ENCODE results near the gene ATXN7L1. TPM values are rescaled to one million over a fixed set of nuclear protein-coding genes. Genes with fewer than 3 reads are reported as not detected.

Gene ATXN7L1
- total RNA-seq, 1 experiment from 2014 or later: 38.5 TPM

GRCh38 chr7:105721571-105722104, 154.8 kb downstream of the ATXN7L1 start:
- Mint-ChIP-seq H3K27me3 (ENCODE audit: low read depth) (no peaks in the 10 kb centered on the region), H3K9me3 (no peaks in the 10 kb centered on the region), H3K27ac (peak overlapping the region; percentile 86; the same call in 1 of the 2 replicates), H3K36me3 (peaks cover 6% of the 10 kb centered on the region; the same call in 1 of the 2 replicates), H3K4me3 (no peak overlapping the region), H3K4me1 (peaks cover 66% of the 10 kb centered on the region)
- TF ChIP-seq CREM (CRISPR knock-in tag; IDR thresholded peaks at IDR 0.05) (no peak), ZNF423 (CRISPR knock-in tag; IDR thresholded peaks at IDR 0.05) (peak; percentile 32; the same call in 1 of the 2 replicates)
- ATAC-seq (peak; percentile 53), DNase-seq (ENCODE audit: low spot score) (no peak)
- ChIA-PET POLR2A (interaction anchor here (0.6 to 1.1 kb wide), 2 partner anchors 32 to 38 kb away, joined by 3 to 4 read pairs; no protein-coding TSS in a partner anchor), CTCF (interaction anchor here (1.1 to 2.0 kb wide), 6 partner anchors 16 to 308 kb away, joined by 3 to 12 read pairs (median 5); no protein-coding TSS in a partner anchor)

- DNase-seq (ENCODE audit: low spot score) (no peak), ATAC-seq (no peak)
- no peaks in the 10 kb centered on the region for H3K27me3 Mint-ChIP-seq (ENCODE audit: low read depth)
- ChIA-PET POLR2A (no interaction called here), CTCF (no interaction called here)
- H3K27ac Mint-ChIP-seq: peak overlapping the region; percentile 82
- no peaks in the 10 kb centered on the region for H3K9me3 Mint-ChIP-seq
- H3K36me3 Mint-ChIP-seq: no peaks in the 10 kb centered on the region
- TF ChIP-seq HMGXB4 (CRISPR knock-in tag; IDR thresholded peaks at IDR 0.05) (no peak), ZNF416 (CRISPR knock-in tag; IDR thresholded peaks at IDR 0.05) (no peak), FOXP1 (CRISPR knock-in tag; IDR thresholded peaks at IDR 0.05; ENCODE audit: borderline replicate concordance) (no peak), RORB (CRISPR knock-in tag; IDR thresholded peaks at IDR 0.05) (no peak), GRHL2 (CRISPR knock-in tag; IDR thresholded peaks at IDR 0.05; ENCODE audit: insufficient replicate concordance, severe bottlenecking) (no peak), GTF2I (CRISPR knock-in tag; conservative IDR thresholded peaks at IDR 0.05) (no peak), ZBTB43 (CRISPR knock-in tag; IDR thresholded peaks at IDR 0.05) (no peak), ATF6 (CRISPR knock-in tag; IDR thresholded peaks at IDR 0.05) (no peak), CREM (CRISPR knock-in tag; IDR thresholded peaks at IDR 0.05) (no peak), STAT6 (CRISPR knock-in tag; conservative IDR thresholded peaks at IDR 0.05; ENCODE audit: low read depth) (no peak)
- TF ChIP-seq, protein P1, sequence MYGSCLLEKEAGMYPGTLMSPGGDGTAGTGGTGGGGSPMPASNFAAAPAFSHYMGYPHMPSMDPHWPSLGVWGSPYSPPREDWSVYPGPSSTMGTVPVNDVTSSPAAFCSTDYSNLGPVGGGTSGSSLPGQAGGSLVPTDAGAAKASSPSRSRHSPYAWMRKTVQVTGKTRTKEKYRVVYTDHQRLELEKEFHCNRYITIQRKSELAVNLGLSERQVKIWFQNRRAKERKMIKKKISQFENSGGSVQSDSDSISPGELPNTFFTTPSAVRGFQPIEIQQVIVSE (CRISPR knock-in tag; IDR thresholded peaks at IDR 0.05; ENCODE audit: borderline replicate concordance): no peak
- TF ChIP-seq, protein P2, sequence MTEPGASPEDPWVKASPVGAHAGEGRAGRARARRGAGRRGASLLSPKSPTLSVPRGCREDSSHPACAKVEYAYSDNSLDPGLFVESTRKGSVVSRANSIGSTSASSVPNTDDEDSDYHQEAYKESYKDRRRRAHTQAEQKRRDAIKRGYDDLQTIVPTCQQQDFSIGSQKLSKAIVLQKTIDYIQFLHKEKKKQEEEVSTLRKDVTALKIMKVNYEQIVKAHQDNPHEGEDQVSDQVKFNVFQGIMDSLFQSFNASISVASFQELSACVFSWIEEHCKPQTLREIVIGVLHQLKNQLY (CRISPR knock-in tag; IDR thresholded peaks at IDR 0.05): no peak
- TF ChIP-seq, protein P3, sequence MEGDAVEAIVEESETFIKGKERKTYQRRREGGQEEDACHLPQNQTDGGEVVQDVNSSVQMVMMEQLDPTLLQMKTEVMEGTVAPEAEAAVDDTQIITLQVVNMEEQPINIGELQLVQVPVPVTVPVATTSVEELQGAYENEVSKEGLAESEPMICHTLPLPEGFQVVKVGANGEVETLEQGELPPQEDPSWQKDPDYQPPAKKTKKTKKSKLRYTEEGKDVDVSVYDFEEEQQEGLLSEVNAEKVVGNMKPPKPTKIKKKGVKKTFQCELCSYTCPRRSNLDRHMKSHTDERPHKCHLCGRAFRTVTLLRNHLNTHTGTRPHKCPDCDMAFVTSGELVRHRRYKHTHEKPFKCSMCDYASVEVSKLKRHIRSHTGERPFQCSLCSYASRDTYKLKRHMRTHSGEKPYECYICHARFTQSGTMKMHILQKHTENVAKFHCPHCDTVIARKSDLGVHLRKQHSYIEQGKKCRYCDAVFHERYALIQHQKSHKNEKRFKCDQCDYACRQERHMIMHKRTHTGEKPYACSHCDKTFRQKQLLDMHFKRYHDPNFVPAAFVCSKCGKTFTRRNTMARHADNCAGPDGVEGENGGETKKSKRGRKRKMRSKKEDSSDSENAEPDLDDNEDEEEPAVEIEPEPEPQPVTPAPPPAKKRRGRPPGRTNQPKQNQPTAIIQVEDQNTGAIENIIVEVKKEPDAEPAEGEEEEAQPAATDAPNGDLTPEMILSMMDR (IDR thresholded peaks at IDR 0.05): no peak
- H3K4me1 Mint-ChIP-seq: peaks cover 54% of the 10 kb centered on the region
- H3K4me3 Mint-ChIP-seq: no peak overlapping the region
Observed at GRCh38 chr7:105719919-105720318, 156.5 kb downstream of the ATXN7L1 start.
